ENCODE data around the gene FAM120AOS. TPM values are rescaled to one million over a fixed set of nuclear protein-coding genes. Genes with fewer than 3 reads are reported as not detected.

Gene FAM120AOS
- total and polyA plus RNA-seq, 2 of the 4 experiments (the other 2 are of a cell fraction) = 22.7 to 24.7 TPM

DNA sequence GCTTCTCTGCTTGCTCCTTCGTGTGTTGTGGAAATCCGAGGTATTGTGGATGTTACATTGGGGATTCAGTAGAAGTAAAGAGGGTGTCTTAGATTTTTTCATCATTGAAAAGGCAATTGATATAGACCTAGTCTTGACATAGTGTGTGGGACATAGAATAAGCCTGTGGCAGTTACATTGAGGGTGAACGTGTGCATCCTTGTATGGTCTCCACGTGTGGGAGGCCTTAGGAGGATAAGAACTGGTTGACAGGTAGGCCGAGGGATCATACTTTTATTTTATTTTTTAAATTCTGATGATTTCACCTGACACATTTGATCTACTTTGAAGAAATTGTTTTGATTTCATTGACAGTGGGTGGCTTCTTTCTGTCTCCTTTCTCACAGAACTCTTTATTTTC, 17.0 kb upstream of the FAM120AOS start:
- no peak overlapping the region for H2AK9ac ChIP-seq (replicated peaks; ENCODE audit: low read depth, low read length, poor library complexity)
- no peak overlapping the region for H3K9ac ChIP-seq (ENCODE audit: low read depth, low read length)
- H3K14ac ChIP-seq (replicated peaks; ENCODE audit: low read depth, low read length) = no peak overlapping the region
- H3K79me1 ChIP-seq (ENCODE audit: low read depth in 1 of 2, low read length in 2 of 2) = peaks cover 18 to 63% of the 10 kb centered on the region in 2 experiments
- H3K4me2 ChIP-seq (ENCODE audit: low read depth, low read length) = no peak overlapping the region
- H3K9me1 ChIP-seq (ENCODE audit: insufficient read depth, low read length) = peaks cover 22% of the 10 kb centered on the region
- no peak overlapping the region for H4K5ac ChIP-seq (ENCODE audit: low read depth, low read length)
- DNase-seq (no peak), ATAC-seq (ENCODE audit: low read depth) (no peak)
- H3K4ac ChIP-seq (ENCODE audit: low read depth, low read length) = no peak overlapping the region
- WGBS, 2 experiments (ENCODE audit: extremely low coverage in 2 of 2, insufficient read length in 1 of 2) = no CpG with 5 or more reads among the region's 5 CpGs
- no peak overlapping the region for H3K23ac ChIP-seq (ENCODE audit: low read depth, low read length)
- peaks cover 15% of the 10 kb centered on the region for H3K4me1 ChIP-seq (ENCODE audit: control insufficient read depth, insufficient read depth, low read length)
- no peak overlapping the region for H4K91ac ChIP-seq (ENCODE audit: insufficient read depth, low read depth, low read length)
- H3K4me3 ChIP-seq (ENCODE audit: insufficient read depth, low read depth, low read length) = no peak overlapping the region
- no peak overlapping the region for H2BK5ac ChIP-seq (ENCODE audit: low read depth, low read length, poor library complexity, severe bottlenecking)
- no TSS peak for BruUV-seq (replicated peaks)
- H4K20me1 ChIP-seq (ENCODE audit: insufficient read depth, low read length) = peaks cover 55% of the 10 kb centered on the region
- no peaks in the 10 kb centered on the region for H3K27me3 ChIP-seq (ENCODE audit: control insufficient read depth, insufficient read depth, low read length)
- in situ Hi-C loops (cut with MboI; ENCODE audit: low sequenced_read_pairs) = loop anchor here (25.0 kb wide), 1 partner anchor 692 kb away; no protein-coding TSS in a partner anchor
- no peak overlapping the region for H3K27ac ChIP-seq (ENCODE audit: insufficient read depth, low read length)
- POLR2A ChIA-PET (ENCODE audit: unreplicated experiment) = no interaction called here
- CTCF ChIA-PET = no interaction called here
- peaks cover 7% of the 10 kb centered on the region for H3K36me3 ChIP-seq (ENCODE audit: control insufficient read depth, insufficient read depth, low read length)
- no peak overlapping the region for H3K18ac ChIP-seq (ENCODE audit: low read depth, low read length)
- H2AK5ac ChIP-seq (ENCODE audit: low read depth, low read length) = no peak overlapping the region
- H2BK15ac ChIP-seq (ENCODE audit: low read depth, low read length) = no peak overlapping the region
- no peak overlapping the region for H4K8ac ChIP-seq (ENCODE audit: low read depth in 2 of 2, low read length in 2 of 2)
- no peak for TF ChIP-seq POLR2A (IDR thresholded peaks at IDR 0.05; ENCODE audit: low read depth, low read length)
- no peak for TF ChIP-seq NFE2L2 (IDR thresholded peaks at IDR 0.05; ENCODE audit: low read depth, low read length)
- TF ChIP-seq, protein P1, sequence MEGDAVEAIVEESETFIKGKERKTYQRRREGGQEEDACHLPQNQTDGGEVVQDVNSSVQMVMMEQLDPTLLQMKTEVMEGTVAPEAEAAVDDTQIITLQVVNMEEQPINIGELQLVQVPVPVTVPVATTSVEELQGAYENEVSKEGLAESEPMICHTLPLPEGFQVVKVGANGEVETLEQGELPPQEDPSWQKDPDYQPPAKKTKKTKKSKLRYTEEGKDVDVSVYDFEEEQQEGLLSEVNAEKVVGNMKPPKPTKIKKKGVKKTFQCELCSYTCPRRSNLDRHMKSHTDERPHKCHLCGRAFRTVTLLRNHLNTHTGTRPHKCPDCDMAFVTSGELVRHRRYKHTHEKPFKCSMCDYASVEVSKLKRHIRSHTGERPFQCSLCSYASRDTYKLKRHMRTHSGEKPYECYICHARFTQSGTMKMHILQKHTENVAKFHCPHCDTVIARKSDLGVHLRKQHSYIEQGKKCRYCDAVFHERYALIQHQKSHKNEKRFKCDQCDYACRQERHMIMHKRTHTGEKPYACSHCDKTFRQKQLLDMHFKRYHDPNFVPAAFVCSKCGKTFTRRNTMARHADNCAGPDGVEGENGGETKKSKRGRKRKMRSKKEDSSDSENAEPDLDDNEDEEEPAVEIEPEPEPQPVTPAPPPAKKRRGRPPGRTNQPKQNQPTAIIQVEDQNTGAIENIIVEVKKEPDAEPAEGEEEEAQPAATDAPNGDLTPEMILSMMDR (conservative IDR thresholded peaks at IDR 0.05; ENCODE audit: low read depth, low read length) = no peak
- no peak for TF ChIP-seq RCOR1 (IDR thresholded peaks at IDR 0.05; ENCODE audit: insufficient replicate concordance, low read length)
- TF ChIP-seq, protein P2, sequence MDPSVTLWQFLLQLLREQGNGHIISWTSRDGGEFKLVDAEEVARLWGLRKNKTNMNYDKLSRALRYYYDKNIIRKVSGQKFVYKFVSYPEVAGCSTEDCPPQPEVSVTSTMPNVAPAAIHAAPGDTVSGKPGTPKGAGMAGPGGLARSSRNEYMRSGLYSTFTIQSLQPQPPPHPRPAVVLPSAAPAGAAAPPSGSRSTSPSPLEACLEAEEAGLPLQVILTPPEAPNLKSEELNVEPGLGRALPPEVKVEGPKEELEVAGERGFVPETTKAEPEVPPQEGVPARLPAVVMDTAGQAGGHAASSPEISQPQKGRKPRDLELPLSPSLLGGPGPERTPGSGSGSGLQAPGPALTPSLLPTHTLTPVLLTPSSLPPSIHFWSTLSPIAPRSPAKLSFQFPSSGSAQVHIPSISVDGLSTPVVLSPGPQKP (IDR thresholded peaks at IDR 0.05; ENCODE audit: borderline replicate concordance, low read depth, low read length) = no peak
- TF ChIP-seq SMC3 (IDR thresholded peaks at IDR 0.05; ENCODE audit: low read depth, low read length) = no peak
- TF ChIP-seq, protein P3, sequence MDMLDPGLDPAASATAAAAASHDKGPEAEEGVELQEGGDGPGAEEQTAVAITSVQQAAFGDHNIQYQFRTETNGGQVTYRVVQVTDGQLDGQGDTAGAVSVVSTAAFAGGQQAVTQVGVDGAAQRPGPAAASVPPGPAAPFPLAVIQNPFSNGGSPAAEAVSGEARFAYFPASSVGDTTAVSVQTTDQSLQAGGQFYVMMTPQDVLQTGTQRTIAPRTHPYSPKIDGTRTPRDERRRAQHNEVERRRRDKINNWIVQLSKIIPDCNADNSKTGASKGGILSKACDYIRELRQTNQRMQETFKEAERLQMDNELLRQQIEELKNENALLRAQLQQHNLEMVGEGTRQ (IDR thresholded peaks at IDR 0.05; ENCODE audit: low read depth, low read length) = no peak
- no peak for TF ChIP-seq FOS (IDR thresholded peaks at IDR 0.05; ENCODE audit: low read depth, low read length)
- no peak for TF ChIP-seq MXI1 (IDR thresholded peaks at IDR 0.05; ENCODE audit: borderline replicate concordance, low read depth, low read length)
- no peak for TF ChIP-seq MAZ (IDR thresholded peaks at IDR 0.05; ENCODE audit: borderline replicate concordance, low read depth, low read length)
- no peak for TF ChIP-seq BHLHE40 (IDR thresholded peaks at IDR 0.05; ENCODE audit: low read depth, low read length)
- TF ChIP-seq CEBPB (IDR thresholded peaks at IDR 0.05; ENCODE audit: low read depth, low read length) = no peak
- no peak for TF ChIP-seq CHD1 (IDR thresholded peaks at IDR 0.05; ENCODE audit: low read depth, low read length)
- TF ChIP-seq MAFK (IDR thresholded peaks at IDR 0.05; ENCODE audit: low read depth, low read length) = no peak
- no peak for TF ChIP-seq RFX5 (IDR thresholded peaks at IDR 0.05; ENCODE audit: low read depth, low read length)
- no peak for TF ChIP-seq RAD21 (IDR thresholded peaks at IDR 0.05; ENCODE audit: low read length)
- dilution Hi-C loops (cut with HindIII; ENCODE audit: low sequenced_read_pairs, unreplicated experiment) = no loop called here
- H2BK120ac ChIP-seq (ENCODE audit: low read depth, low read length) = no peak overlapping the region
- no peak overlapping the region for H2AFZ ChIP-seq (replicated peaks; ENCODE audit: low read length, poor library complexity)
- no peak overlapping the region for H2BK20ac ChIP-seq (ENCODE audit: low read depth, low read length)
- H3K56ac ChIP-seq (ENCODE audit: extremely low read depth, insufficient read depth, low read length) = no peak overlapping the region
- intact Hi-C loops (cut with micrococcal nuclease) = no loop called here
- no peaks in the 10 kb centered on the region for H3K9me3 ChIP-seq (ENCODE audit: control insufficient read depth, insufficient read depth, low read length)

Data from IMR-90 (cell line).